Activated B cell treated with CpG ODN at 0.5 μM for 24 hours (primary cell): ENCODE data around the gene C1QTNF12. TPM values are rescaled to one million over a fixed set of nuclear protein-coding genes. Genes with fewer than 3 reads are reported as not detected.

Experiments used
- ATAC-seq: fragments of 200-7000 bp; cut with Tn5 transposase; one replicate; pipeline ENCODE4 v1.10.0; 2021; ENCODE audit warnings: low read depth, mild to moderate bottlenecking, moderate library complexity
- CTCF ChIA-PET: fragments of 350-600 bp; sonication (Branson Sonifier 250); formaldehyde crosslinking; loops from one replicate; lab custom pipeline; 2021; ENCODE audit warnings: antibody characterized with exemption; lab: Charles Lee
- POLR2A ChIA-PET: fragments of 350-600 bp; sonication (Branson Sonifier 250); formaldehyde crosslinking; loops from one replicate; lab custom pipeline; 2021; ENCODE audit warnings: antibody characterized with exemption; lab: Charles Lee
- DNase-seq: peaks from one replicate; pipeline ENCODE4 v3.0.0; 2022
- H3K27ac Mint-ChIP-seq: one replicate; pipeline ENCODE4 v1.8.0; 2020; ENCODE audit warnings: mixed read lengths
- H3K27me3 Mint-ChIP-seq: one replicate; pipeline ENCODE4 v1.8.0; 2021; ENCODE audit warnings: mixed read lengths
- H3K36me3 Mint-ChIP-seq: one replicate; pipeline ENCODE4 v1.8.0; 2021; ENCODE audit warnings: low read depth, mixed read lengths
- H3K4me1 Mint-ChIP-seq: one replicate; pipeline ENCODE4 v1.8.0; 2021; ENCODE audit warnings: mixed read lengths
- H3K4me3 Mint-ChIP-seq: one replicate; pipeline ENCODE4 v1.8.0; 2020; ENCODE audit warnings: mild to moderate bottlenecking, mixed read lengths
- H3K9me3 Mint-ChIP-seq: one replicate; pipeline ENCODE4 v1.8.0; 2020; ENCODE audit warnings: mixed read lengths
- CTCF ChIP-seq: fragments of 200-600 bp; IDR thresholded peaks from one replicate; pipeline ENCODE4 v1.8.0; 2022; ENCODE audit warnings: antibody characterized with exemption, mild to moderate bottlenecking
- intact Hi-C: fragments of 100-400 bp; cut with micrococcal nuclease; formaldehyde crosslinking; loops from one replicate; pipeline ENCODE4 v1.15.1; 2024
- total RNA-seq: library from RNA; stranded (reverse); gene quantifications from 2 replicates; pipeline ENCODE4 v1.2.3, GENCODE V29; 2022

The C1QTNF12 gene
- total RNA-seq, 1 donor from 2014 or later, result 2.5 TPM

GRCh38 chr1:1242461-1243265, 3.9 kb downstream of the C1QTNF12 start:
- ATAC-seq, result no peak
- H3K4me3 Mint-ChIP-seq, result no peak overlapping the region
- DNase-seq, result no peak
- ChIA-PET POLR2A (no interaction called here), CTCF (interaction anchor here (1.5 kb wide), 1 partner anchor 120 kb away, joined by 3 read pairs; no protein-coding TSS in a partner anchor)
- H3K36me3 Mint-ChIP-seq, result no peaks in the 10 kb centered on the region
- H3K9me3 Mint-ChIP-seq, result no peaks in the 10 kb centered on the region
- H3K4me1 Mint-ChIP-seq, result peaks cover 7% of the 10 kb centered on the region
- no peak overlapping the region for H3K27ac Mint-ChIP-seq
- intact Hi-C loops, result no loop called here
- TF ChIP-seq CTCF, result no peak
- H3K27me3 Mint-ChIP-seq, result no peaks in the 10 kb centered on the region

- Mint-ChIP-seq H3K9me3 (no peaks in the 10 kb centered on the region), H3K4me1 (peaks cover 12% of the 10 kb centered on the region), H3K4me3 (no peak overlapping the region), H3K36me3 (no peaks in the 10 kb centered on the region), H3K27me3 (no peaks in the 10 kb centered on the region), H3K27ac (no peak overlapping the region)
- no peak for TF ChIP-seq CTCF
- intact Hi-C loops, result no loop called here
- POLR2A ChIA-PET, result interaction anchor here (0.6 to 0.7 kb wide), 2 partner anchors 11 to 27 kb away, joined by 3 to 8 read pairs; no protein-coding TSS in a partner anchor
- DNase-seq, result no peak
- CTCF ChIA-PET, result interaction anchor here (1.5 kb wide), 1 partner anchor 119 kb away, joined by 3 read pairs; no protein-coding TSS in a partner anchor
- no peak for ATAC-seq
These were observed 4.8 kb downstream of the C1QTNF12 start for GRCh38 chr1:1241588-1242219.

GRCh38 chr1:1240822-1241587, 5.5 kb downstream of the C1QTNF12 start:
- ATAC-seq, result no peak
- POLR2A ChIA-PET, result interaction anchor here (0.6 to 0.7 kb wide), 2 partner anchors 10 to 26 kb away, joined by 3 to 8 read pairs; no protein-coding TSS in a partner anchor
- Mint-ChIP-seq H3K36me3 (no peaks in the 10 kb centered on the region), H3K27ac (no peak overlapping the region), H3K4me3 (no peak overlapping the region), H3K27me3 (no peaks in the 10 kb centered on the region), H3K4me1 (peaks cover 12% of the 10 kb centered on the region), H3K9me3 (no peaks in the 10 kb centered on the region)
- CTCF ChIA-PET, result no interaction called here
- DNase-seq, result no peak
- intact Hi-C loops, result no loop called here
- no peak for TF ChIP-seq CTCF

- Mint-ChIP-seq H3K27me3 (no peaks in the 10 kb centered on the region), H3K9me3 (no peaks in the 10 kb centered on the region), H3K27ac (no peak overlapping the region), H3K4me1 (peaks cover 12% of the 10 kb centered on the region), H3K36me3 (no peaks in the 10 kb centered on the region), H3K4me3 (no peak overlapping the region)
- no peak for ATAC-seq
- POLR2A ChIA-PET, result interaction anchor here (1.7 kb wide), 1 partner anchor 27 kb away, joined by 4 read pairs; no protein-coding TSS in a partner anchor
- CTCF ChIA-PET, result no interaction called here
- TF ChIP-seq CTCF, result no peak
- intact Hi-C loops, result no loop called here
- no peak for DNase-seq
These were observed 6.2 kb downstream of the C1QTNF12 start for GRCh38 chr1:1240348-1240732.
